Body of pancreas (tissue), 4 donors: Measurements from ENCODE around the gene BTG4. TPM values are rescaled to one million over a fixed set of nuclear protein-coding genes. Genes with fewer than 3 reads are reported as not detected.
A peak's percentile ranks its signal among the peaks of the same experiment; 100 is the strongest.

Experiments used
- ATAC-seq: fragments of 150-250 bp; one replicate; pipeline ENCODE4 v1.9.1; 2016
- DNase-seq, 4 donors: peaks; one replicate each; pipeline ENCODE4 v3.0.0-alpha.2; 2019
- H3K27ac ChIP-seq, 4 donors: fragments of 200-600 bp; sonication (generic); 1 replicate in 3 of 4; 2 replicates in 1 of 4; pipeline versions ENCODE4 v1.5.1 to v1.6.1; 2016 to 2019; ENCODE audit warnings: mild to moderate bottlenecking in 1 of 4, mixed read lengths in 1 of 4, moderate library complexity in 1 of 4
- H3K27me3 ChIP-seq, 2 donors: fragments of 200-600 bp; sonication (generic); one replicate each; pipeline ENCODE4 v1.6.0; 2016; ENCODE audit warnings: mild to moderate bottlenecking in 1 of 2
- H3K36me3 ChIP-seq, 2 donors: fragments of 200-600 bp; sonication (generic); replicated peaks in 1 of 2; 2 replicates each; pipeline ENCODE4 v1.5.1; 2016; ENCODE audit warnings: low read depth in 2 of 2; ENCODE audit not compliant: insufficient read depth in 1 of 2
- H3K4me1 ChIP-seq: fragments of 200-600 bp; sonication (generic); one replicate; pipeline ENCODE4 v1.6.0; 2016
- H3K4me3 ChIP-seq, 2 donors: fragments of 200-600 bp; sonication (generic); 1 replicate in 1 of 2; 2 replicates in 1 of 2; pipeline ENCODE4 v1.5.1; 2016 to 2019
- H3K9me3 ChIP-seq, 3 donors: fragments of 200-600 bp; sonication (generic); 1 replicate in 2 of 3; 2 replicates in 1 of 3; pipeline ENCODE4 v1.5.1; 2016
- POLR2A ChIP-seq, 3 donors: fragments of 450-650 bp; IDR thresholded peaks; one replicate each; pipeline ENCODE4 v1.6.1; 2016; ENCODE audit warnings: antibody characterized with exemption in 3 of 3, mild to moderate bottlenecking in 2 of 3
- WGBS, 2 donors: methylation state at CpG; one replicate each; pipeline ENCODE4 v1.1.5; 2017; 5-methylcytosine and 5-hydroxymethylcytosine counted together
- intact Hi-C: fragments of 100-400 bp; cut with DNase I; formaldehyde crosslinking; loops from one replicate; pipeline ENCODE4 v1.15.1; 2023
- total RNA-seq, 2 donors: library from RNA; depleted of rRNA; stranded (reverse); fragments of >200 nt; gene quantifications; one replicate each; pipeline ENCODE4 v1.1.0, GENCODE V29; 2016
- TF ChIP-seq, protein P1 (sequence below), 7 experiments: fragments of 450-650 bp in 4 of 7; fragments of 200-600 bp in 3 of 7; sonication (generic) in 3 of 7; IDR thresholded peaks; one replicate each; pipeline ENCODE4 v1.5.1; 2016 to 2019; ENCODE audit warnings: antibody characterized with exemption in 7 of 7

The BTG4 gene
- total RNA-seq, 2 donors from 2014 or later: not detected

- DNase-seq (peak; percentile 23 to 57 (median 38)), ATAC-seq (peak; percentile 67)
- intact Hi-C loops: no loop called here
- WGBS, 2 donors: 7 to 9% methylated on average over 23 to 37 of the region's 41 CpGs
- no peak overlapping the region for H3K4me3 ChIP-seq
- H3K36me3 ChIP-seq: no peaks in the 10 kb centered on the region
- peak overlapping the region; percentile 16 to 50 (median 38) for H3K27ac ChIP-seq
- H3K9me3 ChIP-seq: no peaks in the 10 kb centered on the region
- peak in 2 of 3 donors; percentile 41 to 48 for TF ChIP-seq POLR2A (IDR thresholded peaks at IDR 0.05)
- TF ChIP-seq, protein P1, sequence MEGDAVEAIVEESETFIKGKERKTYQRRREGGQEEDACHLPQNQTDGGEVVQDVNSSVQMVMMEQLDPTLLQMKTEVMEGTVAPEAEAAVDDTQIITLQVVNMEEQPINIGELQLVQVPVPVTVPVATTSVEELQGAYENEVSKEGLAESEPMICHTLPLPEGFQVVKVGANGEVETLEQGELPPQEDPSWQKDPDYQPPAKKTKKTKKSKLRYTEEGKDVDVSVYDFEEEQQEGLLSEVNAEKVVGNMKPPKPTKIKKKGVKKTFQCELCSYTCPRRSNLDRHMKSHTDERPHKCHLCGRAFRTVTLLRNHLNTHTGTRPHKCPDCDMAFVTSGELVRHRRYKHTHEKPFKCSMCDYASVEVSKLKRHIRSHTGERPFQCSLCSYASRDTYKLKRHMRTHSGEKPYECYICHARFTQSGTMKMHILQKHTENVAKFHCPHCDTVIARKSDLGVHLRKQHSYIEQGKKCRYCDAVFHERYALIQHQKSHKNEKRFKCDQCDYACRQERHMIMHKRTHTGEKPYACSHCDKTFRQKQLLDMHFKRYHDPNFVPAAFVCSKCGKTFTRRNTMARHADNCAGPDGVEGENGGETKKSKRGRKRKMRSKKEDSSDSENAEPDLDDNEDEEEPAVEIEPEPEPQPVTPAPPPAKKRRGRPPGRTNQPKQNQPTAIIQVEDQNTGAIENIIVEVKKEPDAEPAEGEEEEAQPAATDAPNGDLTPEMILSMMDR (IDR thresholded peaks at IDR 0.05): no peak
- peaks cover 0 to 14% of the 10 kb centered on the region in 2 donors for H3K27me3 ChIP-seq
- H3K4me1 ChIP-seq: peaks cover 22% of the 10 kb centered on the region
Measured at GRCh38 chr11:111541254-111542061, 29.3 kb upstream of the BTG4 start.

- 0 to 2% methylated on average over 1 to 22 of the region's 22 CpGs for WGBS, 2 donors
- intact Hi-C loops: no loop called here
- Histone ChIP-seq H3K27me3 (peaks cover 0 to 14% of the 10 kb centered on the region in 2 donors), H3K27ac (peak overlapping the region; percentile 16 to 50 (median 38)), H3K4me1 (peaks cover 22% of the 10 kb centered on the region), H3K9me3 (no peaks in the 10 kb centered on the region), H3K36me3 (no peaks in the 10 kb centered on the region), H3K4me3 (no peak overlapping the region)
- TF ChIP-seq, protein P1 (IDR thresholded peaks at IDR 0.05): no peak
- no peak for TF ChIP-seq POLR2A (IDR thresholded peaks at IDR 0.05)
- DNase-seq (no peak), ATAC-seq (peak; percentile 28)
Measured at GRCh38 chr11:111540937-111541253, 28.7 kb upstream of the BTG4 start.

GRCh38 chr11:111540114-111540936 is 28.1 kb upstream of the BTG4 start, which contains the start of gene LAYN:
TSS of gene LAYN (plus strand) at chr11:111540720. CDS start at chr11:111540844, 124 bp downstream.
- DNase-seq (peak; percentile 13 to 39 (median 27)), ATAC-seq (peak; percentile 47)
- H3K9me3 ChIP-seq: no peaks in the 10 kb centered on the region
- no peaks in the 10 kb centered on the region for H3K36me3 ChIP-seq
- intact Hi-C loops: no loop called here
- peak within 1 kb of the TSS; percentile 16 to 50 (median 38) for H3K27ac ChIP-seq
- WGBS, 2 donors: 10 to 68% methylated on average over 4 to 70 of the region's 70 CpGs
- no peak for TF ChIP-seq POLR2A (IDR thresholded peaks at IDR 0.05)
- TF ChIP-seq, protein P1 (IDR thresholded peaks at IDR 0.05): no peak
- H3K4me1 ChIP-seq: peaks cover 22% of the 10 kb centered on the region
- H3K4me3 ChIP-seq: peak within 1 kb of the TSS in 1 of 2 donors; percentile 33
- H3K27me3 ChIP-seq: peaks cover 0 to 14% of the 10 kb centered on the region in 2 donors

- WGBS, 2 donors: 86 to 89% methylated on average over 9 of the region's 9 CpGs
- Histone ChIP-seq H3K9me3 (no peaks in the 10 kb centered on the region), H3K4me3 (no peak overlapping the region), H3K36me3 (no peaks in the 10 kb centered on the region), H3K27me3 (peaks cover 0 to 14% of the 10 kb centered on the region in 2 donors), H3K4me1 (peaks cover 22% of the 10 kb centered on the region), H3K27ac (no peak overlapping the region)
- TF ChIP-seq, protein P1 (IDR thresholded peaks at IDR 0.05): no peak
- no peak for TF ChIP-seq POLR2A (IDR thresholded peaks at IDR 0.05)
- intact Hi-C loops: no loop called here
- DNase-seq (no peak), ATAC-seq (no peak)
Measured at GRCh38 chr11:111539426-111540113, 27.4 kb upstream of the BTG4 start.
